Measurements from ENCODE around the gene CCDC184.

DNA sequence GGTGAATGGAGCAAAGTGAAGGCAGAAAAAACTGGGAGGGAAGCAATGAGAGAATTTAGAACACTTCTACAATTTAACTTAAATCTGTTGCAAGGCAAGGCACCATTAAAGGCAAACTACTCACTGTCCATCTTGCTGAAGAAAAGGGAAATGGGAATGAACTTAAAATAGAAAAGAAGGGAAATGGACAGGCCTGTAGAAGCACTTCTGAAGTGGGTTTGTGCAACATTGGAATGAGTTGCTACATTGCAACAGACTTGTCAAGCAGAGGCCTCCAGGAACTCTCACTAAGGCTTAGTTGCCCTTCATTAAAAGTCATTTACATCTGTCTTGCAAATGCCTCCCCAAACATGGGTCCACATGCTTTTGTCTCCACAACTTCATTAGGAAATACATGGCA, 33.3 kb downstream of the CCDC184 start:
- TF ChIP-seq, protein P1, sequence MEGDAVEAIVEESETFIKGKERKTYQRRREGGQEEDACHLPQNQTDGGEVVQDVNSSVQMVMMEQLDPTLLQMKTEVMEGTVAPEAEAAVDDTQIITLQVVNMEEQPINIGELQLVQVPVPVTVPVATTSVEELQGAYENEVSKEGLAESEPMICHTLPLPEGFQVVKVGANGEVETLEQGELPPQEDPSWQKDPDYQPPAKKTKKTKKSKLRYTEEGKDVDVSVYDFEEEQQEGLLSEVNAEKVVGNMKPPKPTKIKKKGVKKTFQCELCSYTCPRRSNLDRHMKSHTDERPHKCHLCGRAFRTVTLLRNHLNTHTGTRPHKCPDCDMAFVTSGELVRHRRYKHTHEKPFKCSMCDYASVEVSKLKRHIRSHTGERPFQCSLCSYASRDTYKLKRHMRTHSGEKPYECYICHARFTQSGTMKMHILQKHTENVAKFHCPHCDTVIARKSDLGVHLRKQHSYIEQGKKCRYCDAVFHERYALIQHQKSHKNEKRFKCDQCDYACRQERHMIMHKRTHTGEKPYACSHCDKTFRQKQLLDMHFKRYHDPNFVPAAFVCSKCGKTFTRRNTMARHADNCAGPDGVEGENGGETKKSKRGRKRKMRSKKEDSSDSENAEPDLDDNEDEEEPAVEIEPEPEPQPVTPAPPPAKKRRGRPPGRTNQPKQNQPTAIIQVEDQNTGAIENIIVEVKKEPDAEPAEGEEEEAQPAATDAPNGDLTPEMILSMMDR (IDR thresholded peaks at IDR 0.05; ENCODE audit: low read length): no peak
- TF ChIP-seq EZH2 (IDR thresholded peaks at IDR 0.05; ENCODE audit: borderline replicate concordance, low read length): no peak
